IMR-90 (cell line): ENCODE results near the gene LY6G5C. TPM values are rescaled to one million over a fixed set of nuclear protein-coding genes. Genes with fewer than 3 reads are reported as not detected.

Experiments used
- ATAC-seq: fragments of 200-7000 bp; cut with Tn5 transposase; 2 replicates; pipeline ENCODE4 v1.9.1; 2020; ENCODE audit warnings: low read depth, mild to moderate bottlenecking, moderate library complexity
- BruUV-seq: library from RNA; stranded (reverse); fragments of 400-500 nt; replicated peaks from 2 replicates; lab custom pipeline; 2021; lab: Mats Ljungman, UMichigan
- CTCF ChIA-PET: fragments of 300-600 bp; formaldehyde crosslinking; extraction: SDS; loops from one replicate; lab custom pipeline; 2021; ENCODE audit warnings: antibody characterized with exemption; lab: Yijun Ruan, JAX
- POLR2A ChIA-PET: fragments of 300-600 bp; sonication (Branson Sonifier 250); formaldehyde crosslinking; loops from one replicate; lab custom pipeline; 2022; ENCODE audit warnings: antibody characterized with exemption; ENCODE audit not compliant: unreplicated experiment; lab: Charles Lee
- DNase-seq: peaks from one replicate; pipeline ENCODE4 v3.0.0; 2013
- H2AFZ ChIP-seq: replicated peaks from 2 replicates; pipeline ENCODE3; 2013; ENCODE audit warnings: low read length, mild to moderate bottlenecking; ENCODE audit not compliant: poor library complexity
- H2AK5ac ChIP-seq: 2 replicates; pipeline ENCODE4 v1.6.1; 2013; ENCODE audit warnings: low read depth, low read length, inconsistent platforms
- H2AK9ac ChIP-seq: replicated peaks from 2 replicates; pipeline ENCODE3; 2013; ENCODE audit warnings: mild to moderate bottlenecking, low read depth, low read length, moderate library complexity; ENCODE audit not compliant: poor library complexity
- H2BK120ac ChIP-seq: 2 replicates; pipeline ENCODE4 v1.6.1; 2013; ENCODE audit warnings: low read depth, low read length, inconsistent platforms
- H2BK15ac ChIP-seq: 3 replicates; pipeline ENCODE4 v1.6.1; 2013; ENCODE audit warnings: low read depth, low read length, inconsistent platforms
- H2BK20ac ChIP-seq: 2 replicates; pipeline ENCODE4 v1.6.1; 2013; ENCODE audit warnings: low read depth, mild to moderate bottlenecking, inconsistent platforms, low read length, moderate library complexity
- H2BK5ac ChIP-seq: 2 replicates; pipeline ENCODE4 v1.6.1; 2013; ENCODE audit warnings: mild to moderate bottlenecking, low read depth, low read length, inconsistent platforms; ENCODE audit not compliant: poor library complexity, severe bottlenecking
- H3K14ac ChIP-seq: replicated peaks from 2 replicates; pipeline ENCODE4 v1.6.1; 2013; ENCODE audit warnings: low read depth, low read length, inconsistent platforms
- H3K18ac ChIP-seq: 2 replicates; pipeline ENCODE4 v1.6.1; 2013; ENCODE audit warnings: low read depth, low read length, control low read depth
- H3K23ac ChIP-seq: 2 replicates; pipeline ENCODE4 v1.6.1; 2013; ENCODE audit warnings: low read depth, low read length, inconsistent platforms
- H3K27ac ChIP-seq: 2 replicates; pipeline ENCODE4 v1.5.1; 2013; ENCODE audit warnings: mild to moderate bottlenecking, control low read depth, low read length; ENCODE audit not compliant: insufficient read depth
- H3K27me3 ChIP-seq: 2 replicates; pipeline ENCODE4 v1.6.1; 2013; ENCODE audit warnings: low read length; ENCODE audit not compliant: control insufficient read depth, insufficient read depth
- H3K36me3 ChIP-seq: 2 replicates; pipeline ENCODE4 v1.6.1; 2013; ENCODE audit warnings: low read length, mixed read lengths; ENCODE audit not compliant: control insufficient read depth, insufficient read depth
- H3K4ac ChIP-seq: 2 replicates; pipeline ENCODE4 v1.6.1; 2013; ENCODE audit warnings: low read depth, low read length, inconsistent platforms
- H3K4me1 ChIP-seq: 2 replicates; pipeline ENCODE4 v1.6.1; 2013; ENCODE audit warnings: low read length, mixed read lengths; ENCODE audit not compliant: control insufficient read depth, insufficient read depth
- H3K4me2 ChIP-seq: 2 replicates; pipeline ENCODE4 v1.6.1; 2013; ENCODE audit warnings: low read depth, mild to moderate bottlenecking, control low read depth, low read length, moderate library complexity
- H3K4me3 ChIP-seq: 2 replicates; pipeline ENCODE4 v1.5.1; 2013; ENCODE audit warnings: low read depth, mild to moderate bottlenecking, control low read depth, low read length, moderate library complexity; ENCODE audit not compliant: insufficient read depth
- H3K56ac ChIP-seq: 2 replicates; pipeline ENCODE4 v1.6.1; 2013; ENCODE audit warnings: low read length, inconsistent platforms; ENCODE audit not compliant: insufficient read depth; ENCODE audit errors: extremely low read depth
- H3K79me1 ChIP-seq, 2 experiments: 2 replicates each; pipeline ENCODE4 v1.6.1; 2013; ENCODE audit warnings: low read length in 2 of 2, inconsistent platforms in 1 of 2, low read depth in 1 of 2
- H3K9ac ChIP-seq: 2 replicates; pipeline ENCODE4 v1.6.1; 2013; ENCODE audit warnings: low read depth, low read length, control low read depth
- H3K9me1 ChIP-seq: 2 replicates; pipeline ENCODE4 v1.6.1; 2013; ENCODE audit warnings: low read length, inconsistent platforms; ENCODE audit not compliant: insufficient read depth
- H3K9me3 ChIP-seq: 2 replicates; pipeline ENCODE4 v1.6.1; 2013; ENCODE audit warnings: low read length; ENCODE audit not compliant: control insufficient read depth, insufficient read depth
- H4K20me1 ChIP-seq: 2 replicates; pipeline ENCODE4 v1.6.1; 2013; ENCODE audit warnings: low read length, inconsistent platforms; ENCODE audit not compliant: insufficient read depth
- H4K5ac ChIP-seq: 2 replicates; pipeline ENCODE4 v1.6.1; 2013; ENCODE audit warnings: mild to moderate bottlenecking, low read depth, low read length, control low read depth
- H4K8ac ChIP-seq, 2 experiments: 2 replicates each; pipeline ENCODE4 v1.6.1; 2013; ENCODE audit warnings: low read depth in 2 of 2, low read length in 2 of 2, control low read depth in 1 of 2, inconsistent platforms in 1 of 2
- H4K91ac ChIP-seq: 2 replicates; pipeline ENCODE4 v1.6.1; 2013; ENCODE audit warnings: low read depth, low read length, inconsistent platforms; ENCODE audit not compliant: insufficient read depth
- BHLHE40 ChIP-seq: fragments of 150-350 bp; IDR thresholded peaks from 2 replicates; pipeline ENCODE4 v1.6.1; 2016; ENCODE audit warnings: mild to moderate bottlenecking, low read depth, low read length
- CEBPB ChIP-seq: IDR thresholded peaks from 2 replicates; pipeline ENCODE4 v1.6.1; 2012; ENCODE audit warnings: low read depth, low read length, improper control_type of control experiment
- CHD1 ChIP-seq: IDR thresholded peaks from 2 replicates; pipeline ENCODE4 v1.6.1; 2012; ENCODE audit warnings: low read depth, low read length, improper control_type of control experiment
- FOS ChIP-seq: fragments of 150-350 bp; IDR thresholded peaks from 2 replicates; pipeline ENCODE4 v1.6.1; 2016; ENCODE audit warnings: low read depth, low read length
- MAFK ChIP-seq: IDR thresholded peaks from 2 replicates; pipeline ENCODE4 v1.6.1; 2012; ENCODE audit warnings: low read depth, low read length, improper control_type of control experiment
- MAZ ChIP-seq: IDR thresholded peaks from 2 replicates; pipeline ENCODE4 v1.6.1; 2012; ENCODE audit warnings: low read depth, mild to moderate bottlenecking, low read length, improper control_type of control experiment, moderate library complexity, borderline replicate concordance
- MXI1 ChIP-seq: IDR thresholded peaks from 2 replicates; pipeline ENCODE4 v1.6.1; 2012; ENCODE audit warnings: low read depth, mild to moderate bottlenecking, low read length, moderate library complexity, borderline replicate concordance
- POLR2A ChIP-seq: IDR thresholded peaks from 2 replicates; pipeline ENCODE4 v1.6.1; 2012; ENCODE audit warnings: mild to moderate bottlenecking, low read depth, low read length
- RCOR1 ChIP-seq: IDR thresholded peaks from 2 replicates; pipeline ENCODE4 v1.6.1; 2012; ENCODE audit warnings: mild to moderate bottlenecking, low read length, improper control_type of control experiment; ENCODE audit not compliant: insufficient replicate concordance
- RFX5 ChIP-seq: IDR thresholded peaks from 2 replicates; pipeline ENCODE4 v1.8.0; 2012; ENCODE audit warnings: low read depth, mild to moderate bottlenecking, low read length, moderate library complexity
- SMC3 ChIP-seq: fragments of 150-350 bp; IDR thresholded peaks from 2 replicates; pipeline ENCODE4 v1.6.1; 2016; ENCODE audit warnings: low read depth, mild to moderate bottlenecking, antibody characterized with exemption, low read length, moderate library complexity
- WGBS, 2 experiments: methylation state at CpG; one replicate each; pipeline versions ENCODE4 v1.1.5 to v1.1.7; 2013; ENCODE audit warnings: missing lambda C conversion rate in 2 of 2; ENCODE audit not compliant: insufficient read length in 1 of 2; ENCODE audit errors: extremely low coverage in 2 of 2; 5-methylcytosine and 5-hydroxymethylcytosine counted together
- dilution Hi-C: fragments of 300-500 bp; cut with HindIII; formaldehyde crosslinking; loops from one replicate; pipeline ENCODE4 v1.14.3; 2018; ENCODE audit warnings: low sequenced_read_pairs; ENCODE audit not compliant: unreplicated experiment
- in situ Hi-C: fragments of 300-500 bp; cut with MboI; formaldehyde crosslinking; loops from 3 replicates; pipeline ENCODE4 v1.14.3; 2019; ENCODE audit warnings: low sequenced_read_pairs, inconsistent platforms, mixed read lengths
- intact Hi-C: fragments of 100-400 bp; cut with micrococcal nuclease; formaldehyde crosslinking; loops from 2 replicates; pipeline ENCODE4 v1.10.0; 2022
- polyA plus RNA-seq, 3 experiments: library from polyadenylated mRNA; depleted of rRNA; stranded (reverse); fragments of >200 nt; gene quantifications; 2 replicates each; pipeline ENCODE4 v1.2.3, GENCODE V29; 2012; ENCODE audit warnings: low replicate concordance in 1 of 3
- total RNA-seq: library from RNA; depleted of rRNA; stranded (reverse); fragments of >200 nt; gene quantifications from 2 replicates; pipeline ENCODE4 v1.2.3, GENCODE V29; 2012
- TF ChIP-seq, protein P1 (sequence below): fragments of 150-350 bp; IDR thresholded peaks from 2 replicates; pipeline ENCODE4 v1.6.1; 2016; ENCODE audit warnings: low read depth, mild to moderate bottlenecking, low read length, moderate library complexity, borderline replicate concordance
- TF ChIP-seq, protein P2 (sequence below): fragments of 150-350 bp; IDR thresholded peaks from 2 replicates; pipeline ENCODE4 v1.6.1; 2017; ENCODE audit warnings: mild to moderate bottlenecking, antibody characterized with exemption, low read length, low read depth

LY6G5C gene
- total and polyA plus RNA-seq, 2 of the 4 experiments (the other 2 are of a cell fraction): 0.18 to 2.0 TPM

- dilution Hi-C loops: no loop called here
- Histone ChIP-seq H3K9me1 (peaks cover 8% of the 10 kb centered on the region; the same call in 1 of the 2 replicates), H2BK15ac (peak overlapping the region; percentile 10; the same call in 1 of the 3 replicates), H2AK5ac (peak overlapping the region; percentile 89), H4K20me1 (no peaks in the 10 kb centered on the region), H4K8ac (peak overlapping the region; percentile 56 to 96; a peak in 3 of 4 replicates), H3K4me1 (0 out of 2 replicates have a peak, but pooled peaks cover 3% of the 10 kb centered on the region), H2AK9ac (peak overlapping the region; percentile 98), H3K18ac (peak overlapping the region; percentile 36), H3K9ac (peak overlapping the region; percentile 70), H2BK20ac (no peak overlapping the region), H4K5ac (peak overlapping the region; percentile 16), H4K91ac (peak overlapping the region; percentile 81), H3K4me3 (peak overlapping the region; percentile 59), H3K27ac (peak overlapping the region; percentile 88), H2BK5ac (peak overlapping the region; percentile 93), H3K36me3 (peaks cover 23% of the 10 kb centered on the region), H3K56ac (peak overlapping the region; percentile 62; the same call in 1 of the 2 replicates), H3K27me3 (no peaks in the 10 kb centered on the region), H3K14ac (peak overlapping the region; percentile 96), H3K4me2 (peak overlapping the region; percentile 89), H3K79me1 (peaks cover 10 to 68% of the 10 kb centered on the region in 2 experiments; a peak in 3 of 4 replicates), H2BK120ac (peak overlapping the region; percentile 24; the same call in 1 of the 2 replicates), H3K4ac (peak overlapping the region; percentile 99), H3K9me3 (no peaks in the 10 kb centered on the region), H2AFZ (peak overlapping the region; percentile 96), H3K23ac (peak overlapping the region; percentile 91)
- TSS peak; percentile 42 for BruUV-seq
- POLR2A ChIA-PET: interaction anchor here (1.2 to 2.5 kb wide), 3 partner anchors 9 to 110 kb away, joined by 3 to 11 read pairs (median 8); partner anchors contain the start of genes C6orf47 and DDX39B
- intact Hi-C loops: loop anchor here (1.0 kb wide), 1 partner anchor 31 kb away; the partner anchor contains the start of gene PRRC2A
- in situ Hi-C loops: no loop called here
- DNase-seq (peak; percentile 80), ATAC-seq (peak; percentile 59)
- 0% methylated on average over 1 of the region's 29 CpGs; no CpG with 5 or more reads in 1 of the 2 experiments for WGBS, 2 experiments
- CTCF ChIA-PET: interaction anchor here (0.6 to 1.6 kb wide), 3 partner anchors 11 to 105 kb away, joined by 3 to 5 read pairs (median 4); partner anchors contain the start of genes ATP6V1G2 and GPANK1
- TF ChIP-seq BHLHE40 (peak; percentile 93), SMC3 (no peak), MAFK (no peak), MAZ (no peak), POLR2A (no peak), RCOR1 (no peak), CHD1 (no peak), RFX5 (no peak), CEBPB (no peak), MXI1 (peak; percentile 16; the same call in 1 of the 2 replicates), FOS (no peak)
- TF ChIP-seq, protein P1, sequence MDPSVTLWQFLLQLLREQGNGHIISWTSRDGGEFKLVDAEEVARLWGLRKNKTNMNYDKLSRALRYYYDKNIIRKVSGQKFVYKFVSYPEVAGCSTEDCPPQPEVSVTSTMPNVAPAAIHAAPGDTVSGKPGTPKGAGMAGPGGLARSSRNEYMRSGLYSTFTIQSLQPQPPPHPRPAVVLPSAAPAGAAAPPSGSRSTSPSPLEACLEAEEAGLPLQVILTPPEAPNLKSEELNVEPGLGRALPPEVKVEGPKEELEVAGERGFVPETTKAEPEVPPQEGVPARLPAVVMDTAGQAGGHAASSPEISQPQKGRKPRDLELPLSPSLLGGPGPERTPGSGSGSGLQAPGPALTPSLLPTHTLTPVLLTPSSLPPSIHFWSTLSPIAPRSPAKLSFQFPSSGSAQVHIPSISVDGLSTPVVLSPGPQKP: 0 out of 2 replicates have a peak, but pooled peaks have one; percentile 29
- TF ChIP-seq, protein P2, sequence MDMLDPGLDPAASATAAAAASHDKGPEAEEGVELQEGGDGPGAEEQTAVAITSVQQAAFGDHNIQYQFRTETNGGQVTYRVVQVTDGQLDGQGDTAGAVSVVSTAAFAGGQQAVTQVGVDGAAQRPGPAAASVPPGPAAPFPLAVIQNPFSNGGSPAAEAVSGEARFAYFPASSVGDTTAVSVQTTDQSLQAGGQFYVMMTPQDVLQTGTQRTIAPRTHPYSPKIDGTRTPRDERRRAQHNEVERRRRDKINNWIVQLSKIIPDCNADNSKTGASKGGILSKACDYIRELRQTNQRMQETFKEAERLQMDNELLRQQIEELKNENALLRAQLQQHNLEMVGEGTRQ: peak; percentile 33
Measured at GRCh38 chr6:31651602-31652191, 29.2 kb downstream of the LY6G5C start.
